ENCODE data around the gene P2RY8.

DNA sequence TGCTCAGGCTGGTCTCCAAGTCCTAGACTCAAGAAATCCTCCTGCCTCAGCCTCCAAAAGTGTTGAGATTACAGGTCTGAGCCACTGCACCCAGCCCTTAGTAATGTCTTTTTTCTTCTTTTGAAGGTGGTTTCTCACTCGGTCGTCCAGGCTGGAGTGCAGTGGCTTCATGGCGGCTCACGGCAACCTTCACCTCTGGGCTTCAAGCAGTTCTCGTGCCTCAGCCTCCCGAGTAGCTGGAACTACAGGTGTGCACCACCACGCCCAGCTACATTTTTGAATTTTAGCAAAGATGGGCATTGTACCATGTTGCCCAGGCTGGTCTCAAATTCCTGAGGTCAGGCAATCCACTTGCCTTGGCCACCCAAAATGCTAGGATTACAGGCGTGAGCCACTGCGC, 52.0 kb downstream of the P2RY8 start:
- no peak for TF ChIP-seq EZH2 (IDR thresholded peaks at IDR 0.05)
- no peak for TF ChIP-seq POLR2A (IDR thresholded peaks at IDR 0.05; ENCODE audit: borderline replicate concordance, extremely low read depth, insufficient read depth, insufficient read length)
- no peak for TF ChIP-seq RAD21 (IDR thresholded peaks at IDR 0.05; ENCODE audit: low read depth)
- TF ChIP-seq CTCF (IDR thresholded peaks at IDR 0.05 in 2 of 3, conservative IDR thresholded peaks at IDR 0.05 in 1 of 3; ENCODE audit: borderline replicate concordance in 1 of 3, insufficient read depth in 1 of 3, low read depth in 2 of 3, low read length in 2 of 3), result no peak
- no peak for TF ChIP-seq EZH2phosphoT487 (IDR thresholded peaks at IDR 0.05; ENCODE audit: borderline replicate concordance)
- TF ChIP-seq, protein P1, sequence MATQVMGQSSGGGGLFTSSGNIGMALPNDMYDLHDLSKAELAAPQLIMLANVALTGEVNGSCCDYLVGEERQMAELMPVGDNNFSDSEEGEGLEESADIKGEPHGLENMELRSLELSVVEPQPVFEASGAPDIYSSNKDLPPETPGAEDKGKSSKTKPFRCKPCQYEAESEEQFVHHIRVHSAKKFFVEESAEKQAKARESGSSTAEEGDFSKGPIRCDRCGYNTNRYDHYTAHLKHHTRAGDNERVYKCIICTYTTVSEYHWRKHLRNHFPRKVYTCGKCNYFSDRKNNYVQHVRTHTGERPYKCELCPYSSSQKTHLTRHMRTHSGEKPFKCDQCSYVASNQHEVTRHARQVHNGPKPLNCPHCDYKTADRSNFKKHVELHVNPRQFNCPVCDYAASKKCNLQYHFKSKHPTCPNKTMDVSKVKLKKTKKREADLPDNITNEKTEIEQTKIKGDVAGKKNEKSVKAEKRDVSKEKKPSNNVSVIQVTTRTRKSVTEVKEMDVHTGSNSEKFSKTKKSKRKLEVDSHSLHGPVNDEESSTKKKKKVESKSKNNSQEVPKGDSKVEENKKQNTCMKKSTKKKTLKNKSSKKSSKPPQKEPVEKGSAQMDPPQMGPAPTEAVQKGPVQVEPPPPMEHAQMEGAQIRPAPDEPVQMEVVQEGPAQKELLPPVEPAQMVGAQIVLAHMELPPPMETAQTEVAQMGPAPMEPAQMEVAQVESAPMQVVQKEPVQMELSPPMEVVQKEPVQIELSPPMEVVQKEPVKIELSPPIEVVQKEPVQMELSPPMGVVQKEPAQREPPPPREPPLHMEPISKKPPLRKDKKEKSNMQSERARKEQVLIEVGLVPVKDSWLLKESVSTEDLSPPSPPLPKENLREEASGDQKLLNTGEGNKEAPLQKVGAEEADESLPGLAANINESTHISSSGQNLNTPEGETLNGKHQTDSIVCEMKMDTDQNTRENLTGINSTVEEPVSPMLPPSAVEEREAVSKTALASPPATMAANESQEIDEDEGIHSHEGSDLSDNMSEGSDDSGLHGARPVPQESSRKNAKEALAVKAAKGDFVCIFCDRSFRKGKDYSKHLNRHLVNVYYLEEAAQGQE (IDR thresholded peaks at IDR 0.05; ENCODE audit: low read depth), result no peak
- no peak for TF ChIP-seq POLR2AphosphoS5 (IDR thresholded peaks at IDR 0.05; ENCODE audit: low read depth, low read length)
- TF ChIP-seq MAX (IDR thresholded peaks at IDR 0.05), result no peak

Data from HCT116 (cell line).